Glomerular endothelial cell (primary cell): ENCODE results near the gene ZNF358. TPM values are rescaled to one million over a fixed set of nuclear protein-coding genes. Genes with fewer than 3 reads are reported as not detected.
"Not testable (repeated sequence)": the region's sequence is repeated elsewhere in the genome, so short reads cannot be mapped to it uniquely, and the experiment has no call there.

Source experiments
- DNase-seq: peaks from one replicate; pipeline ENCODE4 v3.0.0-alpha.2; 2011; ENCODE audit warnings: low read depth, low spot score; ENCODE audit errors: extremely low read depth
- total RNA-seq: library from RNA; depleted of rRNA; stranded (reverse); fragments of >200 nt; gene quantifications from 2 replicates; pipeline ENCODE4 v1.2.3, GENCODE V29; 2015

Gene ZNF358
- total RNA-seq, 1 donor from 2014 or later = 70.4 TPM

GRCh38 chr19:7534531-7535046, 18.7 kb downstream of the ZNF358 start:
- peak; percentile 37 for DNase-seq

- DNase-seq = peak; percentile 42
These were observed 19.4 kb downstream of the ZNF358 start, which contains the start of gene PNPLA6 for GRCh38 chr19:7535047-7535997. TSS of gene PNPLA6 (plus strand) at chr19:7535717. CDS start at chr19:7535789, 72 bp downstream.

- no peak for DNase-seq
These were observed 20.2 kb downstream of the ZNF358 start for GRCh38 chr19:7535998-7536695.

- DNase-seq = not testable (repeated sequence)
These were observed 23.1 kb downstream of the ZNF358 start for GRCh38 chr19:7538990-7539389.

- no peak for DNase-seq
These were observed 24.0 kb downstream of the ZNF358 start for GRCh38 chr19:7539827-7540425.

GRCh38 chr19:7540761-7541474, 25.0 kb downstream of the ZNF358 start:
- no peak for DNase-seq

GRCh38 chr19:7541475-7541824, 25.5 kb downstream of the ZNF358 start:
- no peak for DNase-seq

- no peak for DNase-seq
These were observed 26.0 kb downstream of the ZNF358 start for GRCh38 chr19:7541828-7542443.

GRCh38 chr19:7542556-7543348, 26.8 kb downstream of the ZNF358 start:
- DNase-seq = no peak

- DNase-seq = no peak
These were observed 28.7 kb downstream of the ZNF358 start for GRCh38 chr19:7544626-7545025.

- no peak for DNase-seq
These were observed 29.4 kb downstream of the ZNF358 start for GRCh38 chr19:7545300-7545699.

GRCh38 chr19:7545904-7546303, 30.0 kb downstream of the ZNF358 start:
- DNase-seq = no peak

GRCh38 chr19:7547159-7547558, 31.3 kb downstream of the ZNF358 start:
- DNase-seq = no peak

GRCh38 chr19:7549429-7550148, 33.7 kb downstream of the ZNF358 start:
- DNase-seq = no peak

GRCh38 chr19:7550169-7550770, 34.4 kb downstream of the ZNF358 start:
- no peak for DNase-seq

- no peak for DNase-seq
These were observed 35.3 kb downstream of the ZNF358 start for GRCh38 chr19:7550987-7551761.

GRCh38 chr19:7552781-7553180, 36.9 kb downstream of the ZNF358 start:
- no peak for DNase-seq
